ENCODE data around the gene HECW1.

- TF ChIP-seq MAX (IDR thresholded peaks at IDR 0.05; ENCODE audit: low read depth, low read length) (no peak), BCL11A (IDR thresholded peaks at IDR 0.05; ENCODE audit: low read depth, low read length) (no peak), TCF7 (IDR thresholded peaks at IDR 0.05; ENCODE audit: borderline replicate concordance) (no peak), CHD4 (IDR thresholded peaks at IDR 0.05) (no peak), MTA3 (IDR thresholded peaks at IDR 0.05; ENCODE audit: borderline replicate concordance, low read length) (no peak), POLR2A (IDR thresholded peaks at IDR 0.05; ENCODE audit: low read depth, low read length) (no peak), FOXK2 (IDR thresholded peaks at IDR 0.05) (no peak), CTCF (IDR thresholded peaks at IDR 0.05 in 2 of 3, conservative IDR thresholded peaks at IDR 0.05 in 1 of 3; ENCODE audit: control insufficient read depth in 2 of 3, extremely low read depth in 1 of 3, insufficient read depth in 1 of 3, low read depth in 3 of 3, low read length in 3 of 3) (no peak), ETV6 (conservative IDR thresholded peaks at IDR 0.05 in 1 of 2, IDR thresholded peaks at IDR 0.05 in 1 of 2; ENCODE audit: borderline replicate concordance in 1 of 2, low read depth in 1 of 2) (no peak)
Measured at GRCh38 chr7:43135129-43135528, 22.7 kb downstream of the HECW1 start.

Data from GM12878 (cell line).